Sigmoid colon (tissue), 7 donors: ENCODE results near the gene IL21. TPM values are rescaled to one million over a fixed set of nuclear protein-coding genes. Genes with fewer than 3 reads are reported as not detected.

Experiments
- DNase-seq: peaks from one replicate; pipeline ENCODE4 v3.0.0-alpha.2; 2019
- H3K27ac ChIP-seq, 4 donors: fragments of 200-600 bp; sonication (generic); one replicate each; pipeline ENCODE4 v1.5.1; 2016 to 2019; ENCODE audit warnings: mild to moderate bottlenecking in 1 of 4
- H3K27me3 ChIP-seq, 3 donors: fragments of 200-600 bp; sonication (generic); one replicate each; pipeline ENCODE4 v1.5.1; 2019; ENCODE audit warnings: mild to moderate bottlenecking in 1 of 3
- H3K36me3 ChIP-seq, 4 donors: fragments of 200-600 bp; sonication (generic); one replicate each; pipeline ENCODE4 v1.5.1; 2016 to 2019
- H3K4me1 ChIP-seq, 4 donors: fragments of 200-600 bp; sonication (generic); one replicate each; pipeline ENCODE4 v1.5.1; 2017 to 2019
- H3K4me3 ChIP-seq, 4 donors: fragments of 200-600 bp; sonication (generic); one replicate each; pipeline ENCODE4 v1.5.1; 2017 to 2019; ENCODE audit warnings: mild to moderate bottlenecking in 2 of 4, moderate library complexity in 1 of 4
- H3K9me3 ChIP-seq, 4 donors: fragments of 200-600 bp in 3 of 4; sonication (generic) in 3 of 4; one replicate each; pipeline versions ENCODE4 v1.5.1 to v1.6.1; 2013 to 2019
- CTCF ChIP-seq, 4 experiments: fragments of 450-650 bp in 3 of 4; fragments of 200-600 bp in 1 of 4; IDR thresholded peaks; one replicate each; pipeline ENCODE4 v1.5.1; 2016 to 2019; ENCODE audit warnings: antibody characterized with exemption in 4 of 4, mild to moderate bottlenecking in 3 of 4, moderate library complexity in 2 of 4
- EP300 ChIP-seq, 4 donors: sonication (generic); formaldehyde crosslinking; IDR thresholded peaks; one replicate each; pipeline ENCODE4 v1.6.1; 2017; ENCODE audit warnings: antibody characterized with exemption in 4 of 4
- POLR2A ChIP-seq, 2 donors: fragments of 450-650 bp; IDR thresholded peaks; one replicate each; pipeline ENCODE4 v1.6.1; 2016; ENCODE audit warnings: antibody characterized with exemption in 2 of 2, mild to moderate bottlenecking in 2 of 2, moderate library complexity in 2 of 2
- POLR2AphosphoS5 ChIP-seq, 4 donors: sonication (generic); formaldehyde crosslinking; IDR thresholded peaks; one replicate each; pipeline ENCODE4 v1.6.1; 2017; ENCODE audit warnings: antibody characterized with exemption in 4 of 4
- WGBS, 2 donors: extraction: QIAGEN DNeasy Blood & Tissue Kit; methylation state at CpG; one replicate each; pipeline ENCODE4 v1.1.7; 2013; 5-methylcytosine and 5-hydroxymethylcytosine counted together
- intact Hi-C: fragments of 100-400 bp; cut with DNase I; formaldehyde crosslinking; loops from one replicate; pipeline ENCODE4 v1.15.1; 2023
- polyA plus RNA-seq, 3 donors: library from polyadenylated mRNA; stranded (reverse); fragments of 200-250 nt; gene quantifications; one replicate each; pipeline ENCODE4 v1.2.3, GENCODE V29; 2013
- total RNA-seq, 4 donors: library from RNA; depleted of rRNA; stranded (reverse); fragments of >200 nt; gene quantifications; one replicate each; pipeline ENCODE4 v1.1.0, GENCODE V29; 2016
- donor health status: healthy with polysubstance abuse.
- donor health status: Bipolar disorder and iron deficiency.
- donor health status: healthy.

IL21 gene
- total and polyA plus RNA-seq, 7 donors, result 0.63 TPM; not detected in 6

GRCh38 chr4:122636697-122637096 is 15.8 kb upstream of the IL21 start:
- H3K36me3 ChIP-seq, result no peaks in the 10 kb centered on the region
- no peak for TF ChIP-seq POLR2AphosphoS5 (IDR thresholded peaks at IDR 0.05)
- no peak for TF ChIP-seq EP300 (IDR thresholded peaks at IDR 0.05)
- TF ChIP-seq CTCF (IDR thresholded peaks at IDR 0.05), result no peak
- TF ChIP-seq POLR2A (IDR thresholded peaks at IDR 0.05), result no peak
- H3K9me3 ChIP-seq, result no peaks in the 10 kb centered on the region
- DNase-seq, result no peak
- 66 to 81% methylated on average over 3 of the region's 3 CpGs for WGBS, 2 donors
- H3K4me3 ChIP-seq, result no peak overlapping the region
- H3K27ac ChIP-seq, result no peak overlapping the region
- H3K27me3 ChIP-seq, result no peaks in the 10 kb centered on the region
- intact Hi-C loops, result no loop called here
- H3K4me1 ChIP-seq, result no peaks in the 10 kb centered on the region

DNA sequence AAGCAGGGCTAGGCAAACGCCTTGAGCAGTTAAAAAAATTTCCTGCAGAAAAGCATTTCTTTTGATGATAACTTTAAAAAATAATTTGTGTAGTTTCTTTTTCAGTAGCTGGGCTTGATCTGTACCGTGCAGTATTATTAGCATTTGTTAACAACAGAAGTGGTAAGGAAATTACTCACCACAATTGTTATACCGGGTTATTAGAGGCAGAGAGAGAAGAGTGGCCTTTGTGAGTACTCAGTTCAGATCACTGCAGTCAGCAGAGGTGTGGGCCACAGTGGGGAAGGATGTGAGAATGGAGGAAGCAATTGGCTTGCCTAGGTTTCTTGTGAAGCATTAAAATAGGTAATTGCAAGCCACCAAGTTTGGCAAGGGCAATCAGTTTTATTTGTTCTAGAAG is 14.3 kb upstream of the IL21 start:
- no peak overlapping the region for H3K4me3 ChIP-seq
- H3K27me3 ChIP-seq, result no peaks in the 10 kb centered on the region
- no peaks in the 10 kb centered on the region for H3K4me1 ChIP-seq
- WGBS, 2 donors, result 53 to 54% methylated on average over 3 of the region's 3 CpGs
- H3K9me3 ChIP-seq, result no peaks in the 10 kb centered on the region
- DNase-seq, result no peak
- H3K27ac ChIP-seq, result no peak overlapping the region
- TF ChIP-seq CTCF (IDR thresholded peaks at IDR 0.05) (no peak), POLR2A (IDR thresholded peaks at IDR 0.05) (no peak), EP300 (IDR thresholded peaks at IDR 0.05) (no peak), POLR2AphosphoS5 (IDR thresholded peaks at IDR 0.05) (no peak)
- intact Hi-C loops, result no loop called here
- H3K36me3 ChIP-seq, result no peaks in the 10 kb centered on the region

- Histone ChIP-seq H3K27ac (no peak overlapping the region), H3K36me3 (no peaks in the 10 kb centered on the region), H3K27me3 (no peaks in the 10 kb centered on the region), H3K4me1 (no peaks in the 10 kb centered on the region), H3K9me3 (no peaks in the 10 kb centered on the region), H3K4me3 (no peak overlapping the region)
- TF ChIP-seq POLR2A (IDR thresholded peaks at IDR 0.05), result no peak
- no peak for TF ChIP-seq EP300 (IDR thresholded peaks at IDR 0.05)
- TF ChIP-seq CTCF (IDR thresholded peaks at IDR 0.05), result no peak
- TF ChIP-seq POLR2AphosphoS5 (IDR thresholded peaks at IDR 0.05), result no peak
- intact Hi-C loops, result no loop called here
- DNase-seq, result no peak
- WGBS, 2 donors, result 47 to 61% methylated on average over 2 of the region's 2 CpGs
Observed at GRCh38 chr4:122633211-122633610, 12.3 kb upstream of the IL21 start.

- TF ChIP-seq CTCF (IDR thresholded peaks at IDR 0.05), result no peak
- no peak for TF ChIP-seq EP300 (IDR thresholded peaks at IDR 0.05)
- no peak overlapping the region for H3K27ac ChIP-seq
- no peak overlapping the region for H3K4me3 ChIP-seq
- H3K9me3 ChIP-seq, result no peaks in the 10 kb centered on the region
- no peaks in the 10 kb centered on the region for H3K36me3 ChIP-seq
- no peaks in the 10 kb centered on the region for H3K27me3 ChIP-seq
- no peaks in the 10 kb centered on the region for H3K4me1 ChIP-seq
- DNase-seq, result no peak
- WGBS, 2 donors, result 61 to 77% methylated on average over 7 of the region's 7 CpGs
- intact Hi-C loops, result no loop called here
Observed at GRCh38 chr4:122632396-122633143, 11.7 kb upstream of the IL21 start.

DNA sequence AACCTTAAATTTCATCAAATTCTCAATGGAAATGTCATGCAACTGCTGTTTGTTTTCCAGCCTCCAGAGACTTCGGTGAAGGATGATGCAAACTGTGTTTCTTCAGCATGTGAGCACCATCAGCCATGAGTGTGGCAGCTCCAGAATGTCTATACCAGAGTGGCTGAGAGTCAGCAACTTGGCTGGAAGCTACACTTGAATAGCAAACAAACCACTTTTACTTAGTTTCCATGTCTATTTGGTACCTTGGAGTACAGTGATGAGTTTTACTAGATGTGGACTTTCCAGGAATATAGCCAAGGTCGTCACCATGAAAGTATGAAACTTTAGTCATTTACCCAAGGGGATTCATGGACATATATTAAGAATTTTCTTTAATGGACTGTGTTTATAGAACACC is 4.3 kb upstream of the IL21 start:
- Histone ChIP-seq H3K4me3 (no peak overlapping the region), H3K4me1 (no peaks in the 10 kb centered on the region), H3K36me3 (no peaks in the 10 kb centered on the region), H3K9me3 (no peaks in the 10 kb centered on the region), H3K27me3 (no peaks in the 10 kb centered on the region), H3K27ac (no peak overlapping the region)
- WGBS, 2 donors, result 79 to 85% methylated on average over 2 of the region's 2 CpGs
- intact Hi-C loops, result no loop called here
- TF ChIP-seq EP300 (IDR thresholded peaks at IDR 0.05) (no peak), POLR2AphosphoS5 (IDR thresholded peaks at IDR 0.05) (no peak), CTCF (IDR thresholded peaks at IDR 0.05) (no peak), POLR2A (IDR thresholded peaks at IDR 0.05) (no peak)
- DNase-seq, result no peak
